GM23248 (cell line): ENCODE results near the gene CAMK2D. TPM values are rescaled to one million over a fixed set of nuclear protein-coding genes. Genes with fewer than 3 reads are reported as not detected.

Experiments used
- DNase-seq: peaks from one replicate; pipeline ENCODE4 v3.0.0-alpha.2; 2015
- H2AFZ ChIP-seq: fragments of 200-600 bp; sonication (generic); 2 replicates; pipeline ENCODE4 v1.6.1; 2016; ENCODE audit warnings: antibody characterized with exemption
- H3F3A ChIP-seq: fragments of 200-600 bp; sonication (generic); 2 replicates; pipeline ENCODE4 v1.6.1; 2016; ENCODE audit warnings: mild to moderate bottlenecking, antibody characterized with exemption, mixed run types; ENCODE audit not compliant: insufficient read depth
- H3K27ac ChIP-seq: fragments of 200-600 bp; sonication (generic); 2 replicates; pipeline ENCODE4 v1.5.1; 2016; ENCODE audit warnings: mild to moderate bottlenecking
- H3K27me3 ChIP-seq: fragments of 200-600 bp; sonication (generic); replicated peaks from 2 replicates; pipeline ENCODE4 v1.6.1; 2016; ENCODE audit warnings: mild to moderate bottlenecking; ENCODE audit not compliant: insufficient read depth
- H3K36me3 ChIP-seq: fragments of 200-600 bp; sonication (generic); 2 replicates; pipeline ENCODE4 v1.6.1; 2016; ENCODE audit warnings: low read depth, mild to moderate bottlenecking
- H3K4me1 ChIP-seq: fragments of 200-600 bp; sonication (generic); 2 replicates; pipeline ENCODE4 v1.6.1; 2016; ENCODE audit warnings: mild to moderate bottlenecking; ENCODE audit not compliant: insufficient read depth
- H3K4me2 ChIP-seq: fragments of 200-600 bp; sonication (generic); one replicate; pipeline ENCODE4 v1.6.1; 2016; ENCODE audit warnings: mild to moderate bottlenecking; ENCODE audit not compliant: unreplicated experiment
- H3K4me3 ChIP-seq: fragments of 200-600 bp; sonication (generic); 2 replicates; pipeline ENCODE4 v1.5.1; 2016; ENCODE audit warnings: mild to moderate bottlenecking
- H3K79me2 ChIP-seq: fragments of 200-600 bp; sonication (generic); 2 replicates; pipeline ENCODE4 v1.6.1; 2016; ENCODE audit warnings: mild to moderate bottlenecking; ENCODE audit not compliant: insufficient read depth
- H3K9ac ChIP-seq: fragments of 200-600 bp; sonication (generic); 2 replicates; pipeline ENCODE4 v1.6.1; 2016; ENCODE audit warnings: mild to moderate bottlenecking
- H3K9me2 ChIP-seq: fragments of 200-600 bp; sonication (generic); 2 replicates; pipeline ENCODE4 v1.6.1; 2016; ENCODE audit warnings: mixed run types, mild to moderate bottlenecking, moderate library complexity; ENCODE audit not compliant: insufficient read depth
- H3K9me3 ChIP-seq: fragments of 200-600 bp; sonication (generic); one replicate; pipeline ENCODE4 v1.6.1; 2017; ENCODE audit warnings: low read depth
- H4K20me1 ChIP-seq: fragments of 200-600 bp; sonication (generic); 2 replicates; pipeline ENCODE4 v1.6.0; 2016; ENCODE audit not compliant: insufficient read depth
- EZH2 ChIP-seq: fragments of 200-600 bp; sonication (generic); IDR thresholded peaks from 2 replicates; pipeline ENCODE4 v1.6.1; 2018; ENCODE audit warnings: antibody characterized with exemption, mild to moderate bottlenecking; ENCODE audit not compliant: insufficient read depth, poor library complexity, severe bottlenecking
- EZH2phosphoT487 ChIP-seq: fragments of 200-600 bp; sonication (generic); IDR thresholded peaks from 2 replicates; pipeline ENCODE4 v1.6.1; 2018; ENCODE audit warnings: antibody characterized with exemption, moderate library complexity, mild to moderate bottlenecking, low read depth; ENCODE audit not compliant: insufficient read depth
- WGBS, 2 experiments: methylation state at CpG; one replicate each; pipeline ENCODE4 v1.1.6; 2015 to 2017; ENCODE audit warnings: low lambda C conversion rate in 2 of 2, low coverage in 1 of 2; ENCODE audit errors: missing lambda C conversion rate in 2 of 2; 5-methylcytosine and 5-hydroxymethylcytosine counted together
- in situ Hi-C: fragments of 300-500 bp; cut with MboI; formaldehyde crosslinking; loops from 2 replicates; pipeline ENCODE4 v1.15.0; 2020
- polyA plus RNA-seq: library from polyadenylated mRNA; unstranded; fragments of >200 nt; fragmentation: Nextera tagmentation; extraction: Ambion mirVana; gene quantifications from 2 replicates; pipeline ENCODE4 v1.2.1, GENCODE V29; 2016
- total RNA-seq: library from RNA; depleted of rRNA; stranded (reverse); fragments of >200 nt; shearing (Covaris generic); gene quantifications from 2 replicates; pipeline ENCODE4 v1.2.3, GENCODE V29; 2014

Gene CAMK2D
- total and polyA plus RNA-seq, 2 experiments from 2014 or later, result 78.8 to 94.5 TPM

GRCh38 chr4:113539408-113539807, 222.1 kb downstream of the CAMK2D start:
- no peaks in the 10 kb centered on the region for H4K20me1 ChIP-seq
- H3K9me2 ChIP-seq, result no peaks in the 10 kb centered on the region
- peaks cover 46% of the 10 kb centered on the region for H3F3A ChIP-seq
- peak overlapping the region; percentile 59 for H3K27ac ChIP-seq
- H3K4me3 ChIP-seq, result peak overlapping the region; percentile 6; the same call in 1 of the 2 replicates
- DNase-seq, result peak; percentile 90
- TF ChIP-seq EZH2phosphoT487 (no peak), EZH2 (no peak)
- H2AFZ ChIP-seq, result no peak overlapping the region
- peaks cover 37% of the 10 kb centered on the region for H3K4me1 ChIP-seq
- no peak overlapping the region for H3K9ac ChIP-seq
- H3K36me3 ChIP-seq, result peaks cover 4% of the 10 kb centered on the region
- H3K79me2 ChIP-seq, result peaks cover 10% of the 10 kb centered on the region; the same call in 1 of the 2 replicates
- H3K27me3 ChIP-seq, result no peaks in the 10 kb centered on the region
- H3K4me2 ChIP-seq, result peak overlapping the region; percentile 53
- in situ Hi-C loops, result loop anchor here (25.0 kb wide), 1 partner anchor 848 kb away; no protein-coding TSS in a partner anchor
- H3K9me3 ChIP-seq, result no peaks in the 10 kb centered on the region
- WGBS, 2 experiments, result 30% methylated on average over 3 of the region's 3 CpGs

- TF ChIP-seq EZH2phosphoT487 (no peak), EZH2 (no peak)
- Histone ChIP-seq H3K79me2 (peaks cover 10% of the 10 kb centered on the region; the same call in 1 of the 2 replicates), H3K4me2 (no peak overlapping the region), H3K27me3 (no peaks in the 10 kb centered on the region), H2AFZ (no peak overlapping the region), H3F3A (peaks cover 43% of the 10 kb centered on the region), H4K20me1 (no peaks in the 10 kb centered on the region), H3K36me3 (peaks cover 4% of the 10 kb centered on the region), H3K9me3 (no peaks in the 10 kb centered on the region), H3K9ac (no peak overlapping the region), H3K9me2 (no peaks in the 10 kb centered on the region), H3K4me1 (peaks cover 40% of the 10 kb centered on the region), H3K27ac (no peak overlapping the region), H3K4me3 (no peak overlapping the region)
- DNase-seq, result no peak
- in situ Hi-C loops, result loop anchor here (25.0 kb wide), 1 partner anchor 850 kb away; no protein-coding TSS in a partner anchor
- WGBS, 2 experiments, result 36 to 55% methylated on average over 1 of the region's 1 CpG
These were observed 223.9 kb downstream of the CAMK2D start for GRCh38 chr4:113537628-113538027.

DNA sequence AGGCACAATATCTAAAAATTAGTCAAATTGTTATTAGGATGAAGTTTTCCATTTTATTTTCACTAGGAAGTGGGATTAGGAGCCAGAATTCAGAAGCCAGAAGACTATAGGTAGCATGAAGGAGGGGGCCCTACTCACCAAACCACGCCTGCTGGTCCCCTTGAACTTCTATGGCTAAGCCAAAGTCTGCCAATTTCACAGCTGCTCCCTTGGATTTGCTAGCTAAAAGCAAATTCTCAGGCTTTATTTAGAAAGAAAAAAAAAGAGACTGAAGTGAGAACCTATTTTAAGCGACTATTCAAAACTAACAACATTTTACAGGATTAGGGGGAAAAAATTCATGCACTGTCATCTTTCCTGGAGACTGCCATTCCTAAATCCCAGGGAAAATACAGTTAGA, 224.3 kb downstream of the CAMK2D start:
- Histone ChIP-seq H3K9ac (no peak overlapping the region), H4K20me1 (no peaks in the 10 kb centered on the region), H3K9me3 (no peaks in the 10 kb centered on the region), H3K4me2 (no peak overlapping the region), H3K27me3 (no peaks in the 10 kb centered on the region), H2AFZ (no peak overlapping the region), H3K4me3 (no peak overlapping the region), H3K36me3 (peaks cover 7% of the 10 kb centered on the region), H3K79me2 (peaks cover 10% of the 10 kb centered on the region; the same call in 1 of the 2 replicates), H3F3A (peaks cover 43% of the 10 kb centered on the region), H3K9me2 (no peaks in the 10 kb centered on the region), H3K27ac (no peak overlapping the region), H3K4me1 (peaks cover 40% of the 10 kb centered on the region)
- 58 to 61% methylated on average over 2 of the region's 2 CpGs for WGBS, 2 experiments
- in situ Hi-C loops, result loop anchor here (25.0 kb wide), 1 partner anchor 850 kb away; no protein-coding TSS in a partner anchor
- TF ChIP-seq EZH2, result no peak
- TF ChIP-seq EZH2phosphoT487, result no peak
- DNase-seq, result no peak

GRCh38 chr4:113534711-113535110, 226.8 kb downstream of the CAMK2D start:
- Histone ChIP-seq H3K9ac (no peak overlapping the region; the same call in 1 of the 2 replicates), H3K9me2 (no peaks in the 10 kb centered on the region), H3K4me1 (peaks cover 23% of the 10 kb centered on the region), H2AFZ (no peak overlapping the region), H3F3A (peaks cover 28% of the 10 kb centered on the region), H3K4me2 (peak overlapping the region; percentile 41), H3K27ac (peak overlapping the region; percentile 39), H3K4me3 (no peak overlapping the region), H3K79me2 (peaks cover 16% of the 10 kb centered on the region; the same call in 1 of the 2 replicates), H4K20me1 (no peaks in the 10 kb centered on the region), H3K9me3 (no peaks in the 10 kb centered on the region), H3K36me3 (peaks cover 24% of the 10 kb centered on the region), H3K27me3 (no peaks in the 10 kb centered on the region)
- 3 to 18% methylated on average over 1 of the region's 1 CpG for WGBS, 2 experiments
- DNase-seq, result peak; percentile 77
- in situ Hi-C loops, result loop anchor here (25.0 kb wide), 1 partner anchor 853 kb away; no protein-coding TSS in a partner anchor
- TF ChIP-seq EZH2 (no peak), EZH2phosphoT487 (no peak)
